H1 (cell line): ENCODE data around the gene WDFY4. TPM values are rescaled to one million over a fixed set of nuclear protein-coding genes. Genes with fewer than 3 reads are reported as not detected.

ENCODE experiments used
- CTCF ChIA-PET: fragments of 300-600 bp; sonication (Branson Sonifier 250); formaldehyde crosslinking; loops from one replicate; lab custom pipeline; 2021; ENCODE audit not compliant: partially characterized antibody; lab: Charles Lee
- POLR2A ChIA-PET: fragments of 300-600 bp; sonication (Branson Sonifier 250); formaldehyde crosslinking; loops from one replicate; lab custom pipeline; 2021; ENCODE audit warnings: inconsistent platforms; ENCODE audit not compliant: partially characterized antibody; lab: Charles Lee
- DNase-seq, 2 experiments: peaks; one replicate each; pipeline versions ENCODE4 v3.0.0 to v3.0.0-alpha.2; 2010 to 2022; ENCODE audit warnings: low spot score in 2 of 2, low read depth in 1 of 2, mixed read lengths in 1 of 2
- FAIRE-seq: peaks from 2 replicates; lab custom pipeline; 2011; peaks lifted over from hg19 to GRCh38; lab: Jason Lieb, UNC
- H2AFZ ChIP-seq: 2 replicates; pipeline ENCODE4 v1.8.1; 2012; ENCODE audit warnings: low read length, inconsistent platforms
- H2AK5ac ChIP-seq: 2 replicates; pipeline ENCODE4 v1.6.1; 2013; ENCODE audit warnings: low read depth, low read length
- H2BK120ac ChIP-seq: replicated peaks from 2 replicates; pipeline ENCODE3; 2013; ENCODE audit warnings: low read depth, low read length, inconsistent platforms
- H2BK12ac ChIP-seq: 2 replicates; pipeline ENCODE4 v1.6.1; 2013; ENCODE audit warnings: low read depth, low read length
- H2BK15ac ChIP-seq: 2 replicates; pipeline ENCODE4 v1.6.1; 2013; ENCODE audit warnings: low read length
- H2BK20ac ChIP-seq: 2 replicates; pipeline ENCODE4 v1.6.1; 2013; ENCODE audit warnings: low read length
- H2BK5ac ChIP-seq: 2 replicates; pipeline ENCODE4 v1.6.1; 2013; ENCODE audit warnings: low read depth, low read length
- H3K14ac ChIP-seq: 2 replicates; pipeline ENCODE4 v1.6.1; 2013; ENCODE audit warnings: inconsistent platforms; ENCODE audit not compliant: insufficient read length
- H3K18ac ChIP-seq: 2 replicates; pipeline ENCODE4 v1.6.1; 2013; ENCODE audit warnings: low read length; ENCODE audit errors: extremely low read depth
- H3K23ac ChIP-seq: 2 replicates; pipeline ENCODE4 v1.6.1; 2013; ENCODE audit warnings: inconsistent platforms; ENCODE audit not compliant: insufficient read length
- H3K23me2 ChIP-seq: 2 replicates; pipeline ENCODE4 v1.6.1; 2013; ENCODE audit warnings: low read depth, low read length
- H3K27ac ChIP-seq: 2 replicates; pipeline ENCODE4 v1.6.1; 2011; ENCODE audit warnings: low read depth, low read length, inconsistent platforms
- H3K27me3 ChIP-seq, 4 experiments: replicated peaks in 1 of 4; 1 replicate in 1 of 4; 2 replicates in 3 of 4; pipeline versions ENCODE4 v1.6.1 to v1.8.1; 2011 to 2013; ENCODE audit warnings: low read length in 3 of 4, mild to moderate bottlenecking in 3 of 4, inconsistent platforms in 2 of 4, mixed read lengths in 2 of 4, moderate library complexity in 1 of 4; ENCODE audit not compliant: control insufficient read depth in 3 of 4, insufficient read depth in 3 of 4; ENCODE audit errors: extremely low read depth in 1 of 4
- H3K36me3 ChIP-seq, 4 experiments: 2 replicates each; pipeline versions ENCODE4 v1.6.1 to v1.8.1; 2011 to 2013; ENCODE audit warnings: mild to moderate bottlenecking in 4 of 4, low read length in 3 of 4, moderate library complexity in 2 of 4, control low read depth in 1 of 4, inconsistent platforms in 1 of 4; ENCODE audit not compliant: insufficient read depth in 4 of 4, control insufficient read depth in 2 of 4
- H3K4ac ChIP-seq: replicated peaks from 2 replicates; pipeline ENCODE3; 2013; ENCODE audit warnings: low read length, low read depth, mixed read lengths, inconsistent platforms; ENCODE audit not compliant: insufficient read length
- H3K4me1 ChIP-seq, 4 experiments: replicated peaks in 1 of 4; 1 replicate in 1 of 4; 2 replicates in 3 of 4; pipeline versions ENCODE4 v1.6.1 to v1.8.1; 2011 to 2013; ENCODE audit warnings: low read length in 3 of 4, inconsistent platforms in 2 of 4, mixed read lengths in 1 of 4; ENCODE audit not compliant: insufficient read depth in 4 of 4, control insufficient read depth in 3 of 4
- H3K4me2 ChIP-seq, 2 experiments: 2 replicates each; pipeline versions ENCODE4 v1.6.1 to v1.8.1; 2011 to 2013; ENCODE audit warnings: low read depth in 2 of 2, low read length in 2 of 2, control low read depth in 1 of 2, inconsistent platforms in 1 of 2, mild to moderate bottlenecking in 1 of 2; ENCODE audit not compliant: insufficient read depth in 1 of 2
- H3K4me3 ChIP-seq, 4 experiments: fragments of 200-600, 300-600 bp in 1 of 4; sonication (generic), shearing (Covaris generic), sonication (Bioruptor Twin) in 1 of 4; 2 replicates each; pipeline versions ENCODE4 v1.5.1 to v1.8.1; 2011 to 2016; ENCODE audit warnings: low read length in 4 of 4, low read depth in 3 of 4, control low read depth in 2 of 4, inconsistent platforms in 2 of 4, mild to moderate bottlenecking in 2 of 4, mixed read lengths in 1 of 4, moderate library complexity in 1 of 4; ENCODE audit not compliant: insufficient read depth in 2 of 4; ENCODE audit errors: extremely low read depth in 1 of 4
- H3K56ac ChIP-seq: replicated peaks from 2 replicates; pipeline ENCODE3; 2013; ENCODE audit warnings: low read depth, mild to moderate bottlenecking, mixed read lengths, low read length, inconsistent platforms; ENCODE audit not compliant: insufficient read length
- H3K79me1 ChIP-seq: 2 replicates; pipeline ENCODE4 v1.6.1; 2013; ENCODE audit warnings: low read depth, low read length, control low read depth
- H3K79me2 ChIP-seq, 2 experiments: 2 replicates each; pipeline versions ENCODE4 v1.6.1 to v1.8.1; 2012 to 2013; ENCODE audit warnings: low read length in 2 of 2, mild to moderate bottlenecking in 2 of 2, inconsistent platforms in 1 of 2; ENCODE audit not compliant: insufficient read depth in 2 of 2, control insufficient read depth in 1 of 2
- H3K9ac ChIP-seq, 4 experiments: replicated peaks in 1 of 4; 1 replicate in 1 of 4; 2 replicates in 3 of 4; pipeline versions ENCODE4 v1.6.1 to v1.8.1; 2011 to 2013; ENCODE audit warnings: low read depth in 3 of 4, low read length in 3 of 4, control low read depth in 2 of 4, mild to moderate bottlenecking in 2 of 4, moderate library complexity in 2 of 4, inconsistent platforms in 1 of 4; ENCODE audit errors: extremely low read depth in 1 of 4
- H3K9me3 ChIP-seq, 2 experiments: 2 replicates each; pipeline versions ENCODE4 v1.6.1 to v1.8.1; 2012 to 2013; ENCODE audit warnings: mild to moderate bottlenecking in 2 of 2, moderate library complexity in 2 of 2, control low read depth in 1 of 2, inconsistent platforms in 1 of 2, low read depth in 1 of 2, low read length in 1 of 2, mixed read lengths in 1 of 2; ENCODE audit not compliant: insufficient read depth in 2 of 2
- H4K20me1 ChIP-seq, 2 experiments: replicated peaks in 1 of 2; 2 replicates each; pipeline versions ENCODE3 to v1.8.1; 2011 to 2013; ENCODE audit warnings: inconsistent platforms in 2 of 2, low read length in 2 of 2, mild to moderate bottlenecking in 1 of 2; ENCODE audit not compliant: insufficient read depth in 2 of 2, control insufficient read depth in 1 of 2
- H4K5ac ChIP-seq: 2 replicates; pipeline ENCODE4 v1.6.1; 2013; ENCODE audit warnings: low read length, low read depth, mixed read lengths, inconsistent platforms; ENCODE audit not compliant: insufficient read length
- H4K8ac ChIP-seq: 2 replicates; pipeline ENCODE4 v1.8.0; 2013; ENCODE audit warnings: mild to moderate bottlenecking, moderate library complexity, low read length, inconsistent platforms; ENCODE audit not compliant: insufficient read depth; ENCODE audit errors: extremely low read depth
- H4K91ac ChIP-seq: replicated peaks from 2 replicates; pipeline ENCODE3; 2013; ENCODE audit warnings: low read length, mixed read lengths, inconsistent platforms; ENCODE audit not compliant: insufficient read length
- ATF3 ChIP-seq: IDR thresholded peaks from 2 replicates; pipeline ENCODE4 v1.6.1; 2011; ENCODE audit warnings: low read depth, mild to moderate bottlenecking, low read length; ENCODE audit not compliant: insufficient read depth
- CTCF ChIP-seq, 3 experiments: IDR thresholded peaks; 1 replicate in 2 of 3; 2 replicates in 1 of 3; pipeline versions ENCODE4 v1.5.1 to v1.6.1; 2011; ENCODE audit warnings: low read length in 3 of 3, mild to moderate bottlenecking in 3 of 3, inconsistent platforms in 2 of 3, low read depth in 1 of 3, moderate library complexity in 1 of 3; ENCODE audit not compliant: insufficient read depth in 1 of 3; ENCODE audit errors: control extremely low read depth in 1 of 3
- EZH2 ChIP-seq: fragments of 200-600 bp; sonication (generic); IDR thresholded peaks from 2 replicates; pipeline ENCODE4 v1.7.1; 2012; ENCODE audit warnings: low read depth, mild to moderate bottlenecking, moderate library complexity, low read length, inconsistent platforms; ENCODE audit not compliant: severe bottlenecking
- MAX ChIP-seq: IDR thresholded peaks from 2 replicates; pipeline ENCODE4 v1.6.1; 2012; ENCODE audit warnings: inconsistent platforms
- NANOG ChIP-seq: IDR thresholded peaks from 2 replicates; pipeline ENCODE4 v1.6.1; 2011; ENCODE audit warnings: low read length, low read depth, mild to moderate bottlenecking, inconsistent platforms; ENCODE audit not compliant: insufficient read depth, poor library complexity, severe bottlenecking
- NRF1 ChIP-seq: IDR thresholded peaks from 2 replicates; pipeline ENCODE4 v1.6.1; 2011; ENCODE audit warnings: mild to moderate bottlenecking, low read depth, low read length, improper control_type of control experiment
- SP1 ChIP-seq: IDR thresholded peaks from 2 replicates; pipeline ENCODE4 v1.6.1; 2011; ENCODE audit warnings: low read depth, low read length
- TAF7 ChIP-seq: optimal IDR thresholded peaks from 2 replicates; pipeline ENCODE3; 2011; ENCODE audit warnings: low read depth, mild to moderate bottlenecking, inconsistent platforms, low read length, moderate library complexity, borderline replicate concordance
- TBP ChIP-seq: IDR thresholded peaks from 2 replicates; pipeline ENCODE4 v1.6.1; 2011; ENCODE audit warnings: low read depth, low read length, improper control_type of control experiment
- WGBS, 2 experiments: shearing (Covaris generic) in 1 of 2; methylation state at CpG; one replicate each; pipeline versions ENCODE4 v1.1.6 to v1.1.7; 2013 to 2015; ENCODE audit warnings: low lambda C conversion rate in 2 of 2, mixed read lengths in 2 of 2, inconsistent platforms in 1 of 2, low coverage in 1 of 2, missing lambda C conversion rate in 1 of 2; ENCODE audit not compliant: insufficient replicate concordance in 2 of 2, insufficient coverage in 1 of 2, insufficient read length in 1 of 2; ENCODE audit errors: extremely low coverage in 1 of 2, missing lambda C conversion rate in 1 of 2; 5-methylcytosine and 5-hydroxymethylcytosine counted together
- polyA plus RNA-seq, 7 experiments: library from polyadenylated mRNA; depleted of rRNA in 3 of 7; stranded (reverse) in 5 of 7; unstranded in 2 of 7; fragments of >200 nt in 5 of 7; fragments of 200-250 nt in 2 of 7; gene quantifications; 1 replicate in 5 of 7; 2 replicates in 1 of 7; 4 replicates in 1 of 7; pipeline versions ENCODE4 v1.2.1 to v1.2.3, GENCODE V29; 2011 to 2013; ENCODE audit warnings: missing spikeins in 2 of 7, mixed read lengths in 2 of 7
- total RNA-seq: library from RNA; stranded (reverse); fragmentation: NEBNext Ultra II Directional; extraction: Animal tissue kit (Norgen Biotek cat#: 25700); gene quantifications from 2 replicates; pipeline ENCODE4 v1.2.1, GENCODE V29; 2021

WDFY4 gene
- total and polyA plus RNA-seq, 2 of the 8 experiments (the other 6 are each of a cell fraction or from before 2014, with no cell fraction given) = not detected

- H2BK12ac ChIP-seq = no peak overlapping the region
- H3K4me2 ChIP-seq = no peak overlapping the region
- no peak overlapping the region for H2AK5ac ChIP-seq
- H3K27ac ChIP-seq = no peak overlapping the region
- DNase-seq (no peak), FAIRE-seq (no peak)
- H3K23ac ChIP-seq = no peak overlapping the region
- H3K4me1 ChIP-seq = no peaks in the 10 kb centered on the region; a peak in 1 of 7 replicates
- no peak overlapping the region for H3K4me3 ChIP-seq
- no peak overlapping the region for H2BK15ac ChIP-seq
- no peaks in the 10 kb centered on the region for H3K27me3 ChIP-seq
- no peak overlapping the region for H2BK20ac ChIP-seq
- H3K14ac ChIP-seq = no peak overlapping the region
- POLR2A ChIA-PET = no interaction called here
- no peaks in the 10 kb centered on the region for H3K23me2 ChIP-seq
- H3K79me2 ChIP-seq = no peaks in the 10 kb centered on the region
- H4K5ac ChIP-seq = no peak overlapping the region
- H4K91ac ChIP-seq = no peak overlapping the region
- no peaks in the 10 kb centered on the region for H3K9me3 ChIP-seq
- H3K36me3 ChIP-seq = no peaks in the 10 kb centered on the region
- H3K18ac ChIP-seq = no peak overlapping the region
- no peak overlapping the region; the same call in 1 of the 2 replicates for H4K8ac ChIP-seq
- H4K20me1 ChIP-seq = no peaks in the 10 kb centered on the region
- H2BK5ac ChIP-seq = no peak overlapping the region
- H3K4ac ChIP-seq = no peak overlapping the region
- WGBS, 2 experiments = 85% methylated on average over 4 of the region's 4 CpGs; no CpG with 5 or more reads in 1 of the 2 experiments
- CTCF ChIA-PET = interaction anchor here (1.3 to 1.7 kb wide), 2 partner anchors 14 to 40 kb away, joined by 3 to 5 read pairs; no protein-coding TSS in a partner anchor
- no peak overlapping the region for H3K9ac ChIP-seq
- no peak overlapping the region for H3K56ac ChIP-seq
- no peaks in the 10 kb centered on the region for H3K79me1 ChIP-seq
- H2BK120ac ChIP-seq = no peak overlapping the region
- no peak overlapping the region for H2AFZ ChIP-seq
- TF ChIP-seq TBP (no peak), SP1 (no peak), MAX (no peak), TAF7 (no peak), NRF1 (no peak), CTCF (IDR thresholded peaks at IDR 0.05; ENCODE audit: control extremely low read depth in 1 of 3, insufficient read depth in 1 of 3, low read depth in 1 of 3, low read length in 3 of 3) (no peak), EZH2 (no peak), NANOG (no peak), ATF3 (no peak)
Observed at GRCh38 chr10:48725708-48726107, 41.0 kb downstream of the WDFY4 start.
